K562 (cell line): ENCODE measurements around the gene RPL34. TPM values are rescaled to one million over a fixed set of nuclear protein-coding genes. Genes with fewer than 3 reads are reported as not detected.

ENCODE experiments used
- BRF2 ChIP-seq: IDR thresholded peaks from 3 replicates; pipeline ENCODE4 v1.6.1; 2011; ENCODE audit warnings: borderline replicate concordance, mild to moderate bottlenecking; ENCODE audit not compliant: insufficient read length, insufficient read depth
- ZBTB40 ChIP-seq, 2 experiments: fragments of 450-650 bp in 1 of 2; sonication (generic) in 1 of 2; formaldehyde crosslinking in 1 of 2; IDR thresholded peaks; 2 replicates each; pipeline versions ENCODE4 v1.7.1 to v1.9.0; 2016 to 2022; ENCODE audit warnings: inconsistent platforms in 1 of 2, mild to moderate bottlenecking in 1 of 2, missing genetic modification reagents in 1 of 2
- polyA plus RNA-seq, 8 experiments: library from polyadenylated mRNA; depleted of rRNA in 4 of 8; stranded (reverse) in 5 of 8; unstranded in 3 of 8; fragments of >200 nt; fragmentation: Nextera tagmentation in 2 of 8; fragmentation: Illumina TruSeq in 1 of 8; extraction: Ambion mirVana in 2 of 8; extraction: Trizol in 1 of 8; gene quantifications; 2 replicates each; pipeline versions ENCODE4 v1.2.1 to v1.2.3, GENCODE V29; 2011 to 2014; ENCODE audit warnings: inconsistent platforms in 1 of 8, missing spikeins in 1 of 8
- total RNA-seq, 7 experiments: library from RNA; depleted of rRNA in 6 of 7; stranded (reverse); fragments of >200 nt in 6 of 7; fragmentation: Illumina TruSeq in 2 of 7; extraction: Trizol in 2 of 7; gene quantifications; 2 replicates each; pipeline versions ENCODE4 v1.2.1 to v1.2.3, GENCODE V29; 2011 to 2021; ENCODE audit warnings: low replicate concordance in 1 of 7

RPL34 gene
- total and polyA plus RNA-seq, 9 of the 15 experiments (the other 6 are each of a cell fraction or from before 2014, with no cell fraction given): 1,612 to 4,502 (median 2,593) TPM

GRCh38 chr4:108601532-108601931 is 18.8 kb upstream of the RPL34 start (continued):
- TF ChIP-seq BRF2 (no peak), ZBTB40 (IDR thresholded peaks at IDR 0.05) (no peak), ZBTB40 (CRISPR knock-in tag; IDR thresholded peaks at IDR 0.05) (no peak)
